HEK293 (cell line): ENCODE measurements around the gene NT5C1B.
A peak's percentile ranks its signal among the peaks of the same experiment; 100 is the strongest.

Experiments used
- CTCF ChIA-PET: fragments of 350-600 bp; formaldehyde crosslinking; extraction: SDS; loops from one replicate; lab custom pipeline; 2021; ENCODE audit warnings: antibody characterized with exemption; lab: Yijun Ruan, JAX
- POLR2A ChIA-PET: fragments of 300-600 bp; formaldehyde crosslinking; extraction: SDS; loops from one replicate; lab custom pipeline; 2020; ENCODE audit warnings: antibody characterized with exemption, inconsistent platforms; lab: Yijun Ruan, JAX
- H3K27ac ChIP-seq: fragments of 200-500 bp; sonication (Bioruptor generic); 2 replicates; pipeline ENCODE4 v1.5.1; 2014; ENCODE audit warnings: low read depth, low read length, control low read depth, inconsistent platforms; ENCODE audit errors: extremely low read depth
- H3K36me3 ChIP-seq, 2 experiments: fragments of 200-500 bp in 1 of 2; sonication (Bioruptor generic) in 1 of 2; 1 replicate in 1 of 2; 2 replicates in 1 of 2; pipeline ENCODE4 v1.5.1; 2014 to 2017; ENCODE audit warnings: inconsistent platforms in 2 of 2, low read length in 2 of 2; ENCODE audit not compliant: control insufficient read depth in 2 of 2, insufficient read depth in 1 of 2
- H3K4me1 ChIP-seq: fragments of 200-500 bp; sonication (Bioruptor generic); 2 replicates; pipeline ENCODE4 v1.5.1; 2014; ENCODE audit warnings: mild to moderate bottlenecking, low read length, inconsistent platforms; ENCODE audit not compliant: control insufficient read depth, insufficient read depth
- H3K4me3 ChIP-seq: 2 replicates; pipeline ENCODE4 v1.5.1; 2011; ENCODE audit warnings: low read depth, mild to moderate bottlenecking, control low read depth, low read length, moderate library complexity
- H3K9me3 ChIP-seq: fragments of 200-500 bp; sonication (Bioruptor generic); 2 replicates; pipeline ENCODE4 v1.5.1; 2014; ENCODE audit warnings: low read depth, low read length, inconsistent platforms; ENCODE audit not compliant: control insufficient read depth, insufficient read depth
- OSR2 ChIP-seq: fragments of 450-650 bp; formaldehyde crosslinking; IDR thresholded peaks from 2 replicates; pipeline ENCODE4 v1.5.1; 2016; ENCODE audit warnings: missing biosample characterization, missing genetic modification characterization
- ZBTB1 ChIP-seq: fragments of 450-650 bp; formaldehyde crosslinking; IDR thresholded peaks from 2 replicates; pipeline ENCODE4 v1.5.1; 2016; ENCODE audit warnings: missing biosample characterization, missing genetic modification characterization
- ZFP3 ChIP-seq: fragments of 450-650 bp; formaldehyde crosslinking; IDR thresholded peaks from 2 replicates; pipeline ENCODE4 v1.5.1; 2016; ENCODE audit warnings: low read depth, missing biosample characterization, missing genetic modification characterization
- ZNF10 ChIP-seq: fragments of 450-650 bp; formaldehyde crosslinking; IDR thresholded peaks from 2 replicates; pipeline ENCODE4 v1.5.1; 2017; ENCODE audit warnings: missing biosample characterization, missing genetic modification characterization
- ZNF121 ChIP-seq: fragments of 450-650 bp; formaldehyde crosslinking; IDR thresholded peaks from 2 replicates; pipeline ENCODE4 v1.5.1; 2016; ENCODE audit warnings: missing biosample characterization, missing genetic modification characterization
- ZNF221 ChIP-seq: fragments of 450-650 bp; formaldehyde crosslinking; IDR thresholded peaks from 2 replicates; pipeline ENCODE4 v1.5.1; 2017; ENCODE audit warnings: missing biosample characterization, missing genetic modification characterization, borderline replicate concordance
- ZNF24 ChIP-seq: fragments of 450-650 bp; formaldehyde crosslinking; IDR thresholded peaks from 2 replicates; pipeline ENCODE4 v1.5.1; 2016; ENCODE audit warnings: missing biosample characterization, missing genetic modification characterization
- ZNF248 ChIP-seq: fragments of 450-650 bp; formaldehyde crosslinking; IDR thresholded peaks from 2 replicates; pipeline ENCODE4 v1.5.1; 2017; ENCODE audit warnings: missing biosample characterization, missing genetic modification characterization
- ZNF391 ChIP-seq: fragments of 450-650 bp; formaldehyde crosslinking; IDR thresholded peaks from 2 replicates; pipeline ENCODE4 v1.5.1; 2016; ENCODE audit warnings: low read depth, missing biosample characterization, missing genetic modification characterization, borderline replicate concordance
- ZNF501 ChIP-seq: fragments of 450-650 bp; formaldehyde crosslinking; IDR thresholded peaks from 2 replicates; pipeline ENCODE4 v1.5.1; 2016; ENCODE audit warnings: missing biosample characterization, missing genetic modification characterization
- ZNF510 ChIP-seq: fragments of 450-650 bp; formaldehyde crosslinking; IDR thresholded peaks from 2 replicates; pipeline ENCODE4 v1.5.1; 2018; ENCODE audit warnings: mild to moderate bottlenecking, missing genetic modification characterization, missing biosample characterization; ENCODE audit not compliant: insufficient replicate concordance
- ZNF549 ChIP-seq: fragments of 450-650 bp; IDR thresholded peaks from 2 replicates; pipeline ENCODE4 v1.5.1; 2018; ENCODE audit warnings: missing biosample characterization, missing genetic modification characterization, mild to moderate bottlenecking, inconsistent platforms, moderate library complexity
- ZNF558 ChIP-seq: fragments of 450-650 bp; formaldehyde crosslinking; IDR thresholded peaks from 2 replicates; pipeline ENCODE4 v1.5.1; 2016; ENCODE audit warnings: missing biosample characterization, missing genetic modification characterization
- ZNF560 ChIP-seq: fragments of 450-650 bp; formaldehyde crosslinking; IDR thresholded peaks from 2 replicates; pipeline ENCODE4 v1.5.1; 2017; ENCODE audit warnings: missing biosample characterization, missing genetic modification characterization, borderline replicate concordance
- ZNF660 ChIP-seq: fragments of 450-650 bp; IDR thresholded peaks from 2 replicates; pipeline ENCODE4 v1.5.1; 2018; ENCODE audit warnings: missing biosample characterization, mild to moderate bottlenecking, missing genetic modification characterization
- ZNF707 ChIP-seq: fragments of 450-650 bp; formaldehyde crosslinking; IDR thresholded peaks from 2 replicates; pipeline ENCODE4 v1.5.1; 2016; ENCODE audit warnings: missing biosample characterization, missing genetic modification characterization
- ZNF76 ChIP-seq: fragments of 450-650 bp; formaldehyde crosslinking; IDR thresholded peaks from 2 replicates; pipeline ENCODE4; 2016; ENCODE audit warnings: low read depth, missing biosample characterization, missing genetic modification characterization, borderline replicate concordance
- ZNF791 ChIP-seq: fragments of 450-650 bp; formaldehyde crosslinking; IDR thresholded peaks from 2 replicates; pipeline ENCODE4 v1.5.1; 2016; ENCODE audit warnings: missing biosample characterization, missing genetic modification characterization
- TF ChIP-seq, protein P1 (sequence below): fragments of 450-650 bp; formaldehyde crosslinking; IDR thresholded peaks from 2 replicates; pipeline ENCODE4 v1.5.1; 2016; ENCODE audit warnings: missing biosample characterization, missing genetic modification characterization, borderline replicate concordance
- TF ChIP-seq, protein P2 (sequence below): fragments of 450-650 bp; formaldehyde crosslinking; IDR thresholded peaks from 2 replicates; pipeline ENCODE4 v1.5.1; 2016; ENCODE audit warnings: missing biosample characterization, missing genetic modification characterization
- TF ChIP-seq, protein P3 (sequence below): fragments of 450-650 bp; formaldehyde crosslinking; IDR thresholded peaks from 2 replicates; pipeline ENCODE4 v1.5.1; 2016; ENCODE audit warnings: missing biosample characterization, missing genetic modification characterization
- TF ChIP-seq, protein P4 (sequence below): fragments of 450-650 bp; IDR thresholded peaks from 2 replicates; pipeline ENCODE4 v1.5.1; 2018; ENCODE audit warnings: missing biosample characterization, mild to moderate bottlenecking, missing genetic modification characterization
- TF ChIP-seq, protein P5 (sequence below): fragments of 450-650 bp; formaldehyde crosslinking; IDR thresholded peaks from 2 replicates; pipeline ENCODE4 v1.5.1; 2016; ENCODE audit warnings: missing biosample characterization, missing genetic modification characterization

Gene NT5C1B

DNA sequence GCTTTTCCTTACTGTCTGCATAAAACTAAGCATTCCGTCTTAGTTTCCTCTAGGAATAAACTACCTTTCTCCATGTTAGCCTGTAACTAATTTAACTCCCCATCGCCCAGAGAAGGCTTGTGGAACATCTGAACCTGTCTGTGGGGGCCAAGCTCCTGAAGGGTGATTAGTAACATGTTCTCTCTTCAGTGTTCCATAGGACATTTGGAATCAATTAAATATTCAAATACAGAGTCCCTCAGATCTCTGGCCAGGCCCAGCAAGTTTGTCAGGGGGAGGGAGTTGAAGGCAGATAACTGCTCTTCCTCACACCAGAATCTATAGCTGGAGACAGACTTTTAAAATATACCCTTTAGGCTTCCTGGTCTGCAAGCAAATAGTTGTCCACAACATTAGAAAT is 37.7 kb downstream of the NT5C1B start:
- Histone ChIP-seq H3K27ac (no peak overlapping the region), H3K4me3 (no peak overlapping the region), H3K9me3 (no peaks in the 10 kb centered on the region), H3K4me1 (peaks cover 7% of the 10 kb centered on the region), H3K36me3 (peaks cover 8 to 17% of the 10 kb centered on the region in 2 experiments; a peak in 2 of 3 replicates)
- POLR2A ChIA-PET = no interaction called here
- TF ChIP-seq ZNF221 (tag by site-specific recombination) (no peak), ZNF558 (tag by site-specific recombination) (no peak), ZFP3 (tag by site-specific recombination) (no peak), ZNF391 (no peak), ZNF791 (tag by site-specific recombination) (no peak), ZNF560 (no peak), ZNF248 (tag by site-specific recombination) (no peak)
- TF ChIP-seq, protein P1, sequence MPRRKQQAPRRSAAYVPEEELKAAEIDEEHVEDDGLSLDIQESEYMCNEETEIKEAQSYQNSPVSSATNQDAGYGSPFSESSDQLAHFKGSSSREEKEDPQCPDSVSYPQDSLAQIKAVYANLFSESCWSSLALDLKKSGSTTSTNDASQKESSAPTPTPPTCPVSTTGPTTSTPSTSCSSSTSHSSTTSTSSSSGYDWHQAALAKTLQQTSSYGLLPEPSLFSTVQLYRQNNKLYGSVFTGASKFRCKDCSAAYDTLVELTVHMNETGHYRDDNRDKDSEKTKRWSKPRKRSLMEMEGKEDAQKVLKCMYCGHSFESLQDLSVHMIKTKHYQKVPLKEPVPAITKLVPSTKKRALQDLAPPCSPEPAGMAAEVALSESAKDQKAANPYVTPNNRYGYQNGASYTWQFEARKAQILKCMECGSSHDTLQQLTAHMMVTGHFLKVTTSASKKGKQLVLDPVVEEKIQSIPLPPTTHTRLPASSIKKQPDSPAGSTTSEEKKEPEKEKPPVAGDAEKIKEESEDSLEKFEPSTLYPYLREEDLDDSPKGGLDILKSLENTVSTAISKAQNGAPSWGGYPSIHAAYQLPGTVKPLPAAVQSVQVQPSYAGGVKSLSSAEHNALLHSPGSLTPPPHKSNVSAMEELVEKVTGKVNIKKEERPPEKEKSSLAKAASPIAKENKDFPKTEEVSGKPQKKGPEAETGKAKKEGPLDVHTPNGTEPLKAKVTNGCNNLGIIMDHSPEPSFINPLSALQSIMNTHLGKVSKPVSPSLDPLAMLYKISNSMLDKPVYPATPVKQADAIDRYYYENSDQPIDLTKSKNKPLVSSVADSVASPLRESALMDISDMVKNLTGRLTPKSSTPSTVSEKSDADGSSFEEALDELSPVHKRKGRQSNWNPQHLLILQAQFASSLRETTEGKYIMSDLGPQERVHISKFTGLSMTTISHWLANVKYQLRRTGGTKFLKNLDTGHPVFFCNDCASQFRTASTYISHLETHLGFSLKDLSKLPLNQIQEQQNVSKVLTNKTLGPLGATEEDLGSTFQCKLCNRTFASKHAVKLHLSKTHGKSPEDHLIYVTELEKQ (tag by site-specific recombination) = no peak
- CTCF ChIA-PET = no interaction called here

DNA sequence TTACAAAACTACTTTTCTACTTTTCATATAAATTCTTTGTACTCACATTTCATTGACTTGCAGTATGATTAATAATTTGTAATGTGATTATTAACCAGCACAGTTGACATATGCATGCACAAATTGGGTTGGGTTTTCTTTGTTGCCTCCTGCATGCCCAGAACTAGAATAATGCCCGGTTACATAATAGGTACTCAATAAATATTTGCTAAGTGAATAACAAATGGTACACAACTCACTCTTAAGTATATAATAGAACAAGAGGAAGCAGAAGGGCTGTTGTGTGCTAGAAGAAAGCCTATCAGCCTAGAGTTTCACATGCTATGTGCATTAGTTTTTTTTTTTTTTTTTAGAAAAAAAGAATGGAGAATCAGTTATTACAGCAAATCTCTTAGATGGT is 38.2 kb downstream of the NT5C1B start:
- no peaks in the 10 kb centered on the region for H3K9me3 ChIP-seq
- H3K4me1 ChIP-seq = peaks cover 7% of the 10 kb centered on the region
- CTCF ChIA-PET = interaction anchor here (0.6 kb wide), 1 partner anchor 818 kb away, joined by 3 read pairs; no protein-coding TSS in a partner anchor
- H3K27ac ChIP-seq = no peak overlapping the region
- peaks cover 8 to 14% of the 10 kb centered on the region in 2 experiments; a peak in 2 of 3 replicates for H3K36me3 ChIP-seq
- H3K4me3 ChIP-seq = no peak overlapping the region
- TF ChIP-seq, protein P2, sequence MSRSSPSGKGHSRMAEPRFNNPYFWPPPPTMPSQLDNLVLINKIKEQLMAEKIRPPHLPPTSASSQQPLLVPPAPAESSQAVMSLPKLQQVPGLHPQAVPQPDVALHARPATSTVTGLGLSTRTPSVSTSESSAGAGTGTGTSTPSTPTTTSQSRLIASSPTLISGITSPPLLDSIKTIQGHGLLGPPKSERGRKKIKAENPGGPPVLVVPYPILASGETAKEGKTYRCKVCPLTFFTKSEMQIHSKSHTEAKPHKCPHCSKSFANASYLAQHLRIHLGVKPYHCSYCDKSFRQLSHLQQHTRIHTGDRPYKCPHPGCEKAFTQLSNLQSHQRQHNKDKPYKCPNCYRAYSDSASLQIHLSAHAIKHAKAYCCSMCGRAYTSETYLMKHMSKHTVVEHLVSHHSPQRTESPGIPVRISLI = 0 out of 2 replicates have a peak, but pooled peaks have one; percentile 13
- TF ChIP-seq ZNF10 (tag by site-specific recombination) = no peak
- no peak for TF ChIP-seq ZNF791 (tag by site-specific recombination)
- POLR2A ChIA-PET = no interaction called here

DNA sequence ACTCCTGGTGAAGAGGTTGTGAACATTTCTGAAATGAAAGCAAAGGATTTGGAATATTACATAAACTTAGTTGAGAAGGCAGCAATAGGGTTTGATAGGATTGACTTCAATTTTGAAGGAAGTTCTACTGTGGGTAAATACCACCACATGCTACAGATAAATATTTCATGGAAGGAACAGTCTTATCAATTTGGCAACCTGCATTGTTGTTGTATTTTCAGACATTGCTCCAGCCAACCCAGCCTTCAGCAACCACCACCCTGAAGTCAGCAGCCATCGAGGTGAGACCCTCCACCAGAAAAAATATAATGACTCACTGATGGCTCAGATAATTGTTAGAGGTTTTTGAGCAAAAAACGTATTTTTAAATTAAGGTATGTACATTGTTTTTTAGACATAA is 38.9 kb downstream of the NT5C1B start:
- ChIA-PET CTCF (no interaction called here), POLR2A (no interaction called here)
- Histone ChIP-seq H3K27ac (no peak overlapping the region), H3K4me3 (no peak overlapping the region), H3K4me1 (peaks cover 7% of the 10 kb centered on the region), H3K36me3 (peaks cover 6 to 10% of the 10 kb centered on the region in 2 experiments; a peak in 2 of 3 replicates), H3K9me3 (no peaks in the 10 kb centered on the region)
- no peak for TF ChIP-seq ZNF707 (tag by site-specific recombination)
- no peak for TF ChIP-seq ZNF501 (tag by site-specific recombination)
- no peak for TF ChIP-seq ZNF76
- TF ChIP-seq ZNF510 (tag by site-specific recombination) = no peak
- TF ChIP-seq, protein P3, sequence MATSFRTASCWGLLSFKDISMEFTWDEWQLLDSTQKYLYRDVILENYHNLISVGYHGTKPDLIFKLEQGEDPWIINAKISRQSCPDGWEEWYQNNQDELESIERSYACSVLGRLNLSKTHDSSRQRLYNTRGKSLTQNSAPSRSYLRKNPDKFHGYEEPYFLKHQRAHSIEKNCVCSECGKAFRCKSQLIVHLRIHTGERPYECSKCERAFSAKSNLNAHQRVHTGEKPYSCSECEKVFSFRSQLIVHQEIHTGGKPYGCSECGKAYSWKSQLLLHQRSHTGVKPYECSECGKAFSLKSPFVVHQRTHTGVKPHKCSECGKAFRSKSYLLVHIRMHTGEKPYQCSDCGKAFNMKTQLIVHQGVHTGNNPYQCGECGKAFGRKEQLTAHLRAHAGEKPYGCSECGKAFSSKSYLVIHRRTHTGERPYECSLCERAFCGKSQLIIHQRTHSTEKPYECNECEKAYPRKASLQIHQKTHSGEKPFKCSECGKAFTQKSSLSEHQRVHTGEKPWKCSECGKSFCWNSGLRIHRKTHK (tag by site-specific recombination) = no peak
- TF ChIP-seq, protein P4, sequence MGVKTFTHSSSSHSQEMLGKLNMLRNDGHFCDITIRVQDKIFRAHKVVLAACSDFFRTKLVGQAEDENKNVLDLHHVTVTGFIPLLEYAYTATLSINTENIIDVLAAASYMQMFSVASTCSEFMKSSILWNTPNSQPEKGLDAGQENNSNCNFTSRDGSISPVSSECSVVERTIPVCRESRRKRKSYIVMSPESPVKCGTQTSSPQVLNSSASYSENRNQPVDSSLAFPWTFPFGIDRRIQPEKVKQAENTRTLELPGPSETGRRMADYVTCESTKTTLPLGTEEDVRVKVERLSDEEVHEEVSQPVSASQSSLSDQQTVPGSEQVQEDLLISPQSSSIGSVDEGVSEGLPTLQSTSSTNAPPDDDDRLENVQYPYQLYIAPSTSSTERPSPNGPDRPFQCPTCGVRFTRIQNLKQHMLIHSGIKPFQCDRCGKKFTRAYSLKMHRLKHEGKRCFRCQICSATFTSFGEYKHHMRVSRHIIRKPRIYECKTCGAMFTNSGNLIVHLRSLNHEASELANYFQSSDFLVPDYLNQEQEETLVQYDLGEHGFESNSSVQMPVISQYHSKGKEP (tag by site-specific recombination) = no peak
- no peak for TF ChIP-seq ZNF24 (tag by site-specific recombination)
- TF ChIP-seq ZNF549 = no peak
- TF ChIP-seq, protein P5, sequence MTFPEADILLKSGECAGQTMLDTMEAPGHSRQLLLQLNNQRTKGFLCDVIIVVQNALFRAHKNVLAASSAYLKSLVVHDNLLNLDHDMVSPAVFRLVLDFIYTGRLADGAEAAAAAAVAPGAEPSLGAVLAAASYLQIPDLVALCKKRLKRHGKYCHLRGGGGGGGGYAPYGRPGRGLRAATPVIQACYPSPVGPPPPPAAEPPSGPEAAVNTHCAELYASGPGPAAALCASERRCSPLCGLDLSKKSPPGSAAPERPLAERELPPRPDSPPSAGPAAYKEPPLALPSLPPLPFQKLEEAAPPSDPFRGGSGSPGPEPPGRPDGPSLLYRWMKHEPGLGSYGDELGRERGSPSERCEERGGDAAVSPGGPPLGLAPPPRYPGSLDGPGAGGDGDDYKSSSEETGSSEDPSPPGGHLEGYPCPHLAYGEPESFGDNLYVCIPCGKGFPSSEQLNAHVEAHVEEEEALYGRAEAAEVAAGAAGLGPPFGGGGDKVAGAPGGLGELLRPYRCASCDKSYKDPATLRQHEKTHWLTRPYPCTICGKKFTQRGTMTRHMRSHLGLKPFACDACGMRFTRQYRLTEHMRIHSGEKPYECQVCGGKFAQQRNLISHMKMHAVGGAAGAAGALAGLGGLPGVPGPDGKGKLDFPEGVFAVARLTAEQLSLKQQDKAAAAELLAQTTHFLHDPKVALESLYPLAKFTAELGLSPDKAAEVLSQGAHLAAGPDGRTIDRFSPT (tag by site-specific recombination) = no peak
- no peak for TF ChIP-seq ZBTB1 (tag by site-specific recombination)
- TF ChIP-seq ZNF660 (tag by site-specific recombination) = no peak
- TF ChIP-seq ZNF121 (tag by site-specific recombination) = no peak
- TF ChIP-seq OSR2 (tag by site-specific recombination) = no peak
